ENCODE data around the gene TLR9.

The TLR9 gene

DNA sequence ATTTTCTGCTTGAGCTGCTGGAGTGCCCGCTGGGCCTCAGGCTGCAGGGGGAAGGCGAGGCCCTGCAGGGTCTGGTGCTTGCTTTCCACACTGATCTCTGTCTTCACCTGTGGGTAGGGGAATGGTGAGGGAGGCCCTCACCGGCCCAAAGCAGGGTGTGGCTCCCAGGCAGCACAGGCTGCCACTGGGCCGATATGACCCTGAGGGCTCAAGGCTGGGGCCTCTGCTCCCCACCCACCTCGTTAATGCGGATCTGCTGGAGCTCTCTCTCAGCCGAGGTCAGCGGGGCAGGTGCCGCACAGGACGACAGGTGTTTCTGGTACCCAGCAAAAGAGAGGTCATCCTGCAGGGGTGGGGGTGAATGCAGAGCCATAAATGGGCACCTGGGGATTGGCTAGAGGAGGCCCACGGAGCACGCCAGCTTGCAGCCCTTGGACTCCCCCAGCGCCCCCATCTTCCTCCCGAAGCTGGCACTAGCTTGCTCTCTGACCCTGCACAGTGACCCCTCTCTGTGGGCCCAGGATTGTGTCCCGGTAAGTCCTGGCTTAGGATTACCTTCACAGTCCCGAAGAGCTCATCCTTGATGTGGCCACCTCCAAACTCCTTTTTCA is 5.5 kb upstream of the TLR9 start:
- no peak for DNase-seq

DNA sequence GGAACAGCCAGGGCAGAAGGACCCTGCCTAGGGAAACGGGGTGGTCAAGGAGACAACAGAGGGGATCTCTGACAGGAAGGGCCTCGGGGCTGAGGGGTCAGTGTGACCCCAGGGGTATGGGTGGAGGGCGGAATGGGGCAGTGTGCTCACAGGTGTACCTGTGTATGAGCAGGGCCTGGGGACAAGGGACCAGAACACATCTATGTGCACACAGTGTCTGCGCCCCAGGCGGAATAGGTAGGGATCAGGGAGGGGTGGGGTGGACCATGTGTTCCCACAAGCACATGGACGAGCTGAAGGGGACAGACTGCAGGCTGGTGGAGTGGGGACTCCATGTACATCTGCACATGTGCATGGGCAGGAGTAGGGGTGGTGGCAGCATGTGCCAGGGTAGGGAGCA is 5.0 kb upstream of the TLR9 start:
- no peak for DNase-seq

DNA sequence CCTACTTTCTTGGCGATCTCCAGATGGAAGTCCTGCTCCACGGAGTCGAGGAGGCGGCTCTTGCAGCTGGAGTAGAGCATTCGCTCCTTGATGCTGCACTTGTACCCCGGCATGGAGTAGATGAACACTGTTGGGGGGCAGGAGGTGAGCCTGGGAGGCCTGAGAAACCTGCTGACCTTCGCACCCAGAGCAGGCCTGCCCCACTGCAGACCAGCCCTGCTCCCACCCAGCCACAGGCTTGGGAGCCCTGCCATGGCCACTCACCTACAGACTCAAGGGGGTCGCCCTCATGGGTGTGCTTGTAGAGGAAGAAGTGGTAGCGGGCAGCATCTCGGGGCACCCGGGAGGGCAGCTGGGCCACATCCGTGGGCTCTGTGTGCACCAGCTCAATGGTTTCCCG is 4.2 kb upstream of the TLR9 start:
- no peak for DNase-seq

DNA sequence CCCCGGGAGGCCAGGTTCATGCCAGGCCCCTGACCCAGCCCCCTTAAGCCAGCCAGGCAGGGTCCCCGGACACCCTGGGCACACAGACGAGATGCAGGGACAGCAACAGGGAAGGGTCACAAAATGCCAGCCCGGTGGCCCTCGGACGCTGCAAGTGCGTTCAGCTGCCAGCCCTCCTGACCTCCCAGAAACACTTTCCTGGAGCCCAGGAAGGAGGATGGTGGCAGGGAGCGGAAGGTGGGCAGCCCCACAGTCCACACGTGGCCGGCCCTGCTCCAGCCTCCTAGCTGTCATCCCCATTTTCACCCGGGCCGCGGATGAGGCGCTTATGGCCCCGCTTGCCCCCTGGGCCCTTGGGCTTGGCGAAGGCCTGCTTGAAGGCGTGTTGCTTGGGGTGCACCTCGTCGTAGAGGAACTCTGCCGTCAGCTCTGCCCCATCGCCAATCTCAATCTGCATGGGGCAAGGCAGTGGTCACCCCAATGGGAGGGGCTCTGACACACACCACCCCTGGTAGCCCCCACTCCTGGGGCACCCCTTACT is 3.4 kb upstream of the TLR9 start:
- no peak for DNase-seq

DNA sequence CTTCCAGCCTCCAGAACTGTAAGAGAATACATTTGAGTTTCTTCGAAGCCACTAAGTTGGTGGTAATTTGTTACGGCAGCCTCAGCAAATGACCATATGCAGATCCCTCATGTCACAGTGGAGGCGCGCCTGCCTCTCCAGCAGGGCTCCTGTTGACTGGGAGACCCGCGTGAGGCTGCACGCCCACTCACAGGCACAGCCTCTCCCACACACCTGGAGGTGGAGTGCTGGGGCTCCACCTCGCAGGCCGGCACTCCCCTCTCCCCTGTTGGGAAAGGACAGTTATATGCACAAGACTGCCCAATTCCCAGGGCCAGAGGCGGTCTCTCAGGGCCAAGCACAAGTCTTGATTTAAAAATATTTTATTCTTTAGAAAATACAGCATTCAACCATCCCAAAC is 2.8 kb upstream of the TLR9 start:
- no peak for DNase-seq

DNA sequence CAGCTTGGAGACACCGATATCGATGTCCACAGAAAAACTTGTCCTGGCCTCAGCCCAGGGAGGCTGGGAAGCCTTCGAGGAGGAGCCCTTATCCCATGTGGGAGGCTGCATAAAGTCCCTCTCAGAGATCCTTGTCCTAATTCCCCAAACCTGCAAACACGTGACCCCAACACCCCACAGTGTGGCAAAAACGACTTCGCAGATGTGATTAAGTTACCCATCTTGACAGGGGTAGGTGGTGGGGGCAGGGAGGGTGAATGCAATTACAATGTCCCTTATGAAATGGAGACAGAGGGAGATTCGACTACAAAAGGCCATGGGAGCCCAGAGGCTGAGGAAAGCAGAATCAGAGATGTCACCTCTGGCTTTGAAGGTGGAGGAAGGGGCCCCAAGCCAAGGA is 2.3 kb upstream of the TLR9 start:
- DNase-seq, result no peak

DNA sequence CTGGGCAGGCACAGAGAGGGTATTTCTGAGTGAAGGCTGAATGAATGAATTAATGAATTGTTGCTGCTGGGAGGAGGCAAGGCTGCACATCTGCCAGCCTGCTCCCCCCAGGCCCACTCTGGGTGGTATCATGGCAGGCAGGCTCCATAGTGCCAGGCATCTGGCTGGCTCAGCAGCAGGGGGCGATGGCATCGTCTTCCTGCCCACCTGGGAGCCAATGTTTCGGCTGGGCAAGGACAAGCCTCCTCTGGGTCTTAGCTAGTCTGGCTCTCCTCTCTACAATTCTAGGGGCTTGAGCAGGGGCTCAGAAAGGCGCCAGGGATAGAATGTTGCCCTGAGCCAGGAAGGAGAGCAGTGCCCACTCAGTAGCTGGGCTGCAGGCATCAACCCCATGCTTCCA is 1.7 kb upstream of the TLR9 start:
- no peak for DNase-seq

DNA sequence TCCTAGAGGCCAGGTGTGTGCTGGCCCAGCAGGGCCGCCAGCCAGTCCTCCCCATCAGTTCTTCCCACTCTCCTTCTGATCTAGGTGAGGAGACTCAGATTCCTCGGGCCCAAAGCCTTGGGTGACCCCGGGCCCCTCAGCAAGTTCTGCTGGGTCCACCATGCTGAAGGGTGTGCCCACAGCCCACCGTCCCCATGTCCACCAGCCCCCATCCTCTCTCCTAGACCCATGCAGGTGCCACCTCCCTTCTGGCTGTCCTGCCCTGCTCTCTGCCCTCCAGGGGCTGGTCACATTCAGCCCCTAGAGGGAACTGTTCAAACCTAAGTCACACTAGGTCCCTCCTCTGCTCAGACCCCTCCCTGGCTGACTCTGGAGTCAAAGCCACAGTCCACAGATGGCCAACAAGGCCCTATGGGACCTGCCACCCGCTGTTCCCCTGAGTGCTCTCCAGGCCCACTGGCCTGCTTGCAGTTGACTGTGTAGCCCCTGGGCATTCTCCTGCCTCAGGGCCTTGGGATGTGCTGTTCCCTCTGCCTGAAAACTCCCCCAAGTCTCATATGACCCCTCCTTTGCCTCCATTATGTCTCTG is 878 bp upstream of the TLR9 start:
- no peak for DNase-seq

DNA sequence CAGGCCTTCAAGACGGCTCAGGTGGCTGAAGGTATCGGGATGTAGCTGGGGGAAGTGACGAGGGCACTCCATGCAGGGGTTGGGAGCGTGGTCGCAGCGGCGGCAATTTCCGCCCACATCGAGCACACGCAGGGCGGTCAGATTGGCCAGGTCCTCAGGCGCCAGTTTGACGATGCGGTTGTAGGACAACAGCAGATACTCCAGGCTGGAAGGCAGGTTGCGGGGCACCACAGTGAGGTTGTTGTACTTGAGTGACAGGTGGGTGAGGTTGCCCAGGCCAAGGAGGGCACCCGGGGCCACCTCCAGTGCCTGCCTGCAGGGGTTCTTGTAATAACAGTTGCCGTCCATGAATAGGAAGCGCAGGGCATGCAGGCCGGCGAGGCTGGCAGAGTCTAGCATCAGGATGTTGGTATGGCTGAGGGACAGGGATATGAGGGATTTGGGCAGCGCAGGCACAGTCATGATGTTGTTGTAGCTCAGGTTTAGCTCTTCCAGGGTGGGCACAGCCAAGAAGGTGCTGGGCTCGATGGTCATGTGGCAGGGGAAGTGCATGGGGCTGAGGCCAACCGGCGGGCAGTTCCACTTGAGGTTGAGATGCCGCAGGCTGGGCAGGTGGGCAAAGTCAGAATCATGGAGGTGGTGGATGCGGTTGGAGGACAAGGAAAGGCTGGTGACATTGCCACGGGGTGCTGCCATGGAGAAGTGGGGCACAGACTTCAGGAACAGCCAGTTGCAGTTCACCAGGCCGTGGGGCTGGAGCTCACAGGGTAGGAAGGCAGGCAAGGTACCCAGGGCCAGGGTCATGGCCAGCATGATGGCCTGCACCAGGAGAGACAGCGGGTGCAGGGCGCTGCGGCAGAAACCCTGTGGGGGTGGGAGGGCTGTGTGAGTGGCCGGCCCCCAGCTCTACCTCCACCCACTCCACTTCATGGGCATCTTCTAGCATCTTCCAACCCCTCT is 1.7 kb downstream of the TLR9 start:
- DNase-seq, result no peak

DNA sequence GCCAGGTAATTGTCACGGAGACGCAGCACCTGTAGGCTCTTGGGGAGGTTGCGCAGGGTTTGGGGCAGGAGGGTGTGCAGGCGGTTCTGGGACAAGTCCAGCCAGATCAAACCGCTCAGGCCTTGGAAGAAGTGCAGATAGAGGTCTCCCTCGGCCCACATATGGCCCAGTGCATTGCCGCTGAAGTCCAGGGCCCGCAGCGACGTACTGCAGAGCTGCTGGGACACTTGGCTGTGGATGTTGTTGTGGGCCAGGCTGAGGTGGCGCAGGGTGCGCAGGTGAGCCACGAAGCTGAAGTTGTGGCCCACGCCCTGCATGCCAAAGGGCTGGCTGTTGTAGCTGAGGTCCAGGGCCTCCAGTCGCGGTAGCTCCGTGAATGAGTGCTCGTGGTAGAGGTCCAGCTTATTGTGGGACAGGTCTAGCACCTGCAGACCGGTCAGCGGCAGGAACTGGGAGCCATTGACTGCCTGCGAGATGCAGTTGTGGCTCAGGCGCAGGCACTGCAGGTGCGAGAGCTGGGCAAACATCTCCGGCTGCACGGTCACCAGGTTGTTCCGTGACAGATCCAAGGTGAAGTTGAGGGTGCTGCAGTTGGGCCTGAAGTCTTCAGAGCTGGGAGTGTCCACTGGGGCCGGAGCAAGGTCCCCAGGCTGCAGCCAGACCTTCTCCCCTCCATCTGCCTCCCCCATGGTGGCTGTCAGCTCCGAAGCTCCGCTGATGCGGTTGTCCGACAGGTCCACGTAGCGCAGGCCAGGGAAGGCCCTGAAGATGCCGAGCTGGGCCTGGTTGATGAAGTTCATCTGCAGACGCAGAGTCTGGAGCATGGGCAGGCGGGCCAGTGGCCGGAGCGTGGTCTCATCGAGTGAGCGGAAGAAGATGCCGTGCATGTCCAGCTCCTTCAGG is 2.9 kb downstream of the TLR9 start:
- DNase-seq, result no peak

DNA sequence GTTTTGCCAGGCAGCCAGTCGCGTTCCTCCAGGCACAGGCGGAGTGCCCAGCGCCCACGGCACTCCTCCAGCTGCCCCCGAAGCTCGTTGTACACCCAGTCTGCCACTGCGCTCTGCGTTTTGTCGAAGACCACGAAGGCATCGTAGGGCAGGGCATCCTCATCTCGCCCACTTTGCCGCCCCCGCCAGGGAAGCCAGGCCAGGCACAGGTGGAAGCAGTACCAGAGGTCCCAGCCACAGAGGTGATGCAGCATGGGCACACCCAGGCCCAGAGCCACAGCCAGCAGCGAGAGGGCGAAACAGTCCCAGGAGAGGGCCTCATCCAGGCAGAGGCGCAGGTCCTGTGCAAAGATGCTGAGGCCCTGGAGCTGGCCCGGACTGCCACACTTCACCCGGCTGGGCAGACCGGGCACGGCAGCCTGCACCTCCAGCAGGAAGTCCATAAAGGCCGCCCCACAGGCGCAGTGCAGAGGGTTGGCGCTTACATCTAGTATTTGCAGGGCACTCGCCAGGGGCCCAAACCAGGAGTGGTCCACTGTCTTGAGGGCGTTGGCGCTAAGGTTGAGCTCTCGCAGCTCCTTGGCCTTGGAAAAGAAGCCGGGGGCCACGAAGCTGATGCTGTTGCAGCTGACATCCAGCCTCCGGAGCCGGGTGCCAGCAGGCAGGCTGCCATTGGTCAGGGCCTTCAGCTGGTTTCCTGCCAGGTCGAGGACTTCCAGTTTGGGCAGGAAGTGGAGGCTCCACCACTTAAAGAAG is 3.7 kb downstream of the TLR9 start:
- no peak for DNase-seq

DNA sequence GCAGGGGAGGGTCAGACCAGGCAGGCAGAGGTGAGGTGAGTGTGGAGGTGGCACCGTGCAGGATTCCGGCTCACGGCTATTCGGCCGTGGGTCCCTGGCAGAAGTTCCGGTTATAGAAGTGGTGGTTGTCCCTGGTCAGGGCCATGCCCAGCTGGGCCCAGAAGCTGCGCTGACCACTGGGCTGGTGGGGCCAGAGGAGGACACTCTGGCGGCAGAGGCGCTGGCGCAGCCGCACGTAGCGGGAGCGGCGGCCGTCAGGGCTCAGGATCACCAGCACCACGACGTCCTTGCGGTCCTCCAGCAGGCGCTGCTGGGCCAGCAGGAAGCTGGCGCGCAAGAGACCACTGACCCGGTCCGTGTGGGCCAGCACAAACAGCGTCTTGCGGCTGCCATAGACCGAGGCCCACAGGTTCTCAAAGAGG is 4.3 kb downstream of the TLR9 start:
- DNase-seq, result no peak

DNA sequence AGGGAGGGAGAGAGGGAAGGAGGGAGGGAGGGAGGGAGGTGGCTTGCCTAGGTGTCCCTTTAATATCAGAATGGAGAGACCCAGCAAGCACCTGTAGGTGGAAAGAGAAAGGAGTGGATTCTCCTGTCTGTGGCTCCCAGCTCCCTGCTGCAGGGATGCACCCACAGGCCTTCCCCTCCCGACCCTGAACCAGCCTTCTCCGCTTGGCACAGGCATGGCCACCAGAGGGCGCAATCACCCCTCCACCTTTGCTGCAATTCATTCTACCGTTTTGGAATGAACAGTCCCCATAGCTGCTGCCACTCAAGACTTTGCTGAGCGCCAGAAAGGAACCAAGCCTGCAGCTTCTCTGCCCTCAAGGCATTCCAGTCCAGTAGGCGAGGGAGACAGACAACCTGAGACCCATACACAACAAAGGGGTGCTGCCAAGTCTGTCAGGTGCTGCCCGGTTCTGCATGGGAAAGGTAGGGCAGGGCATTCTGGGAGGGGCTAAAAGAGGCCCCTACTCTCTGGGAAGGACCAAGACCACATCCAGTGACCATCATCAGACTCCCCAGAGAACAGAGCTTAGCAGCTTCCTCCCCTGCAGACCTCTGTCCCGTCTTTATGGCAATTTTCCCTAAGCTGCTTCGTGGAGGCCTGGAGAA is 4.9 kb downstream of the TLR9 start:
- peak; percentile 30 for DNase-seq

DNA sequence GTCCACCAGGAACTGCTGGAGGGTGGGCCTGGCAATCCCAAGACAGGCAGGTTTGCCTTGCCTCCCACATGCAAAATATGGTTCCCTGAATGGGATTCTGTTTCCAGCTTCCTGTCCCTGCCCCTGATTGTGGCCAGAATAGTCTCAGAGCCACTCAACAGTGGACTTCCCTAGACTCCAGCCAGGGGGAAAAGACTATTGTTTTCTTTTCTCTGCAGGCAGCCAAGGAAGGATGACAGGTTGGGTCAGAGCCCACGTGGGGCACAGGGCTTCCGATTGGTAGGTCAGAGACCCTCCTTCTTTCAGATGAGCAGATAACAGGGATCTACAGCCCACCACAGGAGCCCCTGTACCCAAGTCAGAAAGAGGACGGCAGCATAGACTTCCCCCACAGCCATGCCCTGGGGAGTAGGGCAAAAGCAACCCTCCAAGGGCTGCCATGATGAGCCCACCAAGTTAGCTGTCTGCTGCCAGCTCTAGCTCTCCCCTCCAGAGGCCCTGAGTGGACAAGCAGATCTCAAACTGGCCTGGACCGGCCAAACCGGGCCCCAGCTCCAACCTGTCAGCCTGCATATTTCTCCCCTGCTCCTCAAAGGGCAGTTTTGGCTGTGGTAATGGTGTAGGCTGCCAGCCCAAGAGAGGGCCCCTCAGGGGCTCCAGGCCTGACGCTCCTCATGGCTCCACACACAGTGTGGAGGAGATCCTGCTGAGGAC is 6.4 kb downstream of the TLR9 start:
- no peak for DNase-seq

DNA sequence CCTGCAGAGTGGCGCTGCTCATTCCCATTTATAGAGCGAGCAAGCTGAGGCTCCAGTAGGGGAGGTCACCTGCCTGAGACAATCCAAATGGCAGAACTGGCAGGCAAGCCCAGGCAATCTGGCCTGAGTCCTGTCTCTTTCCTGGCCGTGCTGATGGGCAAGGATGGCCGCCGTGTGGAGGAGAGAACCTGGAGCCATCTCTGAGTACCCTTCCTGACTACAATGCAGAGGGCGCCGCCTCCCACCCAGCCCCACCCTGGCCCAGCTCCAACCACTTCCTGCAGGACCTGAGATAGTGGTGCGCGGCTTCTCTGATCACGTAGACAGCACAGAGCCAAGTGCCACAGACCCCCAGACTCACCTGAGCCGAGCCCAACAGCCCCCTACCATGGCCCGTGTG is 7.0 kb downstream of the TLR9 start:
- no peak for DNase-seq

DNA sequence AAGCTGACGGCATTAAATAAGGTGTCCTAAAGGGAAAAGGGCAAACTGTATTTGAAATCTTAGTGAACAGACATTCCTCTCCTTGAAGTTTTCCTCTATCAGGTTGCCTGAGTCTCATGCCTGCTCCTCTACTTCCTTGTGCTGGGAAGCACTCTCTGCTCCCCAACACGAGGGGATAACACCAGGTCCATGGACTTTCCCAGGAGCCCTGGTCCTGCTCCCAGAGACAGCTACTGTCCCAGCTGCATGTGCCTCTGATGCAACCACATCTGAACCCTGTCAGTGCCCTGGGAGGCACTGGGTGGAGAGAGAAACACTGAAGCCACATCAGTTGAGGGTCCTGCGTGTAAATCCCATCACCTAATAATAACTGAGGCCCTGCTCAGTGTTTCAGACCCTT is 7.4 kb downstream of the TLR9 start:
- no peak for DNase-seq

DNA sequence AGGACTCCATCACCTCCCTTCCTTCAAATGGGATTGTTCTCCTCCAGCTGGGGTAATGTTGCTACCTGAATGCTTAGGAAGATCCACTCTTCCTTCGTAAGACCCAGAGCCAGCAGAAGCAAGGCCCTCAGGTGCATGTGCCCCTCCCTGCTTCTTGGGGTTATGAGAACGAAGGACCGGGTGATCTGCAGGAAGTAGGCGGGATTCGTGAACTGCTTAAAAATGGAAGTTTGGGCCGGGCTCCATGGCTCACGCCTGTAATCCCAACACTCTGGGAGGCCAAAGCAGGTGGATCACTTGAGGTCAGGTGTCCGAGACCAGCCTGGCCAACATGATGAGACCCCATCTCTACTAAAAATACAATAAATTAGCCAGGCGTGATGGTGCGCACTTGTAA is 8.0 kb downstream of the TLR9 start:
- no peak for DNase-seq

DNA sequence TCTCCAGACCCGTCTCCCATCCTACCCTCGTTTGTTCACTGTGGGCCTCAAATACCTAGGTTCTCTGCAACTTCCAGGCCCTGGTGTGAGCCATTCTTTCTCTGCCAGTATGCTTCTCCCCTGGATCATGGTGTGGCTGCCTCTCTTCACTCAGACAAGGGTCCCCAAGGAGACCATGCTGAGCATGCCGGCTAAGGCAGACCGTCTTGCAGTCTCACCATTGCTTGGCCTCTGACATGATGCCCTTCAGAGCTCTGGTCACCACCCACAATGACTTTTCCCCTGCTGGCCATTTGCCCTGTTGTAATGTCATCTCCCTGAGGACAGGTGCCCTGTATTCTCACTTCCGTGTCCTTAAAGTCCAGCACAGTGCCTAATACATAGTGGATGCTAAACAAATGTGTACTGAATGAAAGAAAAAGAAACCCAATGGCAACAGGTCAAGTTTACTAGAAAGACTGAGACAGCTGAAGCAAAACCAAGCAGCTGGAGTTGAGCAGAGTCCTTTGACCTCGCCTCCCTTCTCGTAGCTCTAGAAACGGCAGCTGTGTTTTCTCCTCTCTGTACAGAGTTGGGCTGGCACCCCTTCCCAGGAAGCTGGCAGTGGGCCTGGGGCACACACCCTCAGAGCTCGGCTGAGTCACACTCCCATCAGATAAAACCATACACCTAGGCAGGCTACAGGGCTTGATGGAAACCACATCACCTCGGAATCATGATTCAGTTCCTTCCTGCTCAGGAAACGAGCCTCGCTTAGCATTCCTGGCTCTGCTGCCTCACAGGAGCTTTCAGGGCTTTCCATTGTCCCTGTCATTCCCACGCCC is 8.6 kb downstream of the TLR9 start:
- DNase-seq, result no peak

DNA sequence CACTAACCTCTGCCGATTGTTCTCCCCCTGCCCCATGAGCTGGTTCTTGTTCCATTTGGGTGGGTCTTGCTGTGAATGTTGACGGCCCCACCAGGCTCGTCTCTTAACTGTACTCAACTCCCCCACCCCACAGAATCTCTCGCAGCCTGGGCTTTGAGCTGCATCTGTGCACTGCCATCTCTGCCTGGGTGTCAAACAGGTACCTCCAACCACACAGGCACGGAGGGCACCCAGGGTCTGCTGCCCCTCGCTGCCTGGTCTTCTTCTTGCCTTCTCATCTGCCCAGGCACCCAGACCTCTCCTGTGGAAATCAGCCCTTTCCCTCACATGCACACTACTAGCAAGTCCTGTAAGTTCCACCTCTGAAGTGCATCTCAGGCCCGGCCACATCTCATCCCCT is 10.1 kb downstream of the TLR9 start:
- no peak for DNase-seq

DNA sequence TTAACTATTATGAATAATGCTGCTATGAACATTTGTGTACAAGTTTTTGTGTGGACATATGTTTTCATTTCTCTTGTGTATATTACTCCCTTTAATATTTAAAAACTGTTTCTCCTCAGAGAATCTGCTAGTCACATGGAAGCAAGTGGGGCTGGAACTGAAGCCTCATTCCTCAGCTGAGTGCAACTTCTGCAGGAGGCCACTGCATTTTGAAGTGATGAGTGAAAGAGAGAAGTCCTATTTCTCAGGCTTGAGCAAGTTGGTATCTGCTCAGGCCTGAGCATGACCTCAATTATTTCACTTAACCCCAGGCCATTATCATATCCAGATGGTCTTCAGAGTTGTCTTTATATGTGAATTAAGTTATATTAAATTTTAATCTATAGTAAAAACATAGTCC is 11.5 kb downstream of the TLR9 start:
- no peak for DNase-seq
